Gastrocnemius medialis (tissue), 4 donors: ENCODE data around the gene P3R3URF.

Experiments used
- CTCF ChIP-seq, 5 experiments: fragments of 450-650 bp in 3 of 5; fragments of 200-600 bp in 2 of 5; sonication (generic) in 2 of 5; IDR thresholded peaks in 4 of 5; conservative IDR thresholded peaks in 1 of 5; 1 replicate in 4 of 5; 2 replicates in 1 of 5; pipeline ENCODE4 v1.5.1; 2016 to 2019; ENCODE audit warnings: antibody characterized with exemption in 5 of 5, mild to moderate bottlenecking in 3 of 5, moderate library complexity in 3 of 5
- POLR2A ChIP-seq, 2 donors: fragments of 450-650 bp; IDR thresholded peaks; one replicate each; pipeline ENCODE4 v1.6.1; 2017; ENCODE audit warnings: antibody characterized with exemption in 2 of 2, mild to moderate bottlenecking in 2 of 2, moderate library complexity in 2 of 2

- no peak for TF ChIP-seq CTCF (IDR thresholded peaks at IDR 0.05 in 4 of 5, conservative IDR thresholded peaks at IDR 0.05 in 1 of 5)
- TF ChIP-seq POLR2A (IDR thresholded peaks at IDR 0.05) = no peak
Observed at GRCh38 chr1:46168477-46168876, 7.8 kb downstream of the P3R3URF start.
